CD4-positive, alpha-beta T cell treated with Interleukin-4 for 4 hours (primary cell): ENCODE results near the gene PLEKHG7.
"Not testable (repeated sequence)": the region's sequence is repeated elsewhere in the genome, so short reads cannot be mapped to it uniquely, and the experiment has no call there.

ENCODE experiments used
- DNase-seq: peaks from one replicate; pipeline ENCODE4 v3.0.0-alpha.2; 2020

The PLEKHG7 gene

GRCh38 chr12:92702754-92703679, at the start of gene PLEKHG7:
PLEKHG7 (plus strand) TSS chr12:92702989; CDS start chr12:92706632, 3,643 bp downstream.
- no peak for DNase-seq

GRCh38 chr12:92654256-92654655, 48.5 kb upstream of the PLEKHG7 start:
- not testable (repeated sequence) for DNase-seq

- no peak for DNase-seq
Observed at GRCh38 chr12:92654929-92655328, 47.9 kb upstream of the PLEKHG7 start.

GRCh38 chr12:92656911-92657310, 45.9 kb upstream of the PLEKHG7 start:
- no peak for DNase-seq

GRCh38 chr12:92657770-92658169, 45.0 kb upstream of the PLEKHG7 start:
- no peak for DNase-seq

GRCh38 chr12:92658611-92659010, 44.2 kb upstream of the PLEKHG7 start:
- no peak for DNase-seq

- no peak for DNase-seq
Observed at GRCh38 chr12:92661269-92661668, 41.5 kb upstream of the PLEKHG7 start.

- no peak for DNase-seq
Observed at GRCh38 chr12:92665496-92665895, 37.3 kb upstream of the PLEKHG7 start.

- no peak for DNase-seq
Observed at GRCh38 chr12:92668739-92669138, 34.0 kb upstream of the PLEKHG7 start.

GRCh38 chr12:92671524-92671923, 31.3 kb upstream of the PLEKHG7 start:
- DNase-seq = not testable (repeated sequence)

- DNase-seq = no peak
Observed at GRCh38 chr12:92673756-92674155, 29.0 kb upstream of the PLEKHG7 start.

- no peak for DNase-seq
Observed at GRCh38 chr12:92674500-92674899, 28.3 kb upstream of the PLEKHG7 start.

- DNase-seq = no peak
Observed at GRCh38 chr12:92675092-92675865, 27.5 kb upstream of the PLEKHG7 start.

GRCh38 chr12:92676710-92677109, 26.1 kb upstream of the PLEKHG7 start:
- no peak for DNase-seq

GRCh38 chr12:92690601-92691000, 12.2 kb upstream of the PLEKHG7 start:
- no peak for DNase-seq

- DNase-seq = no peak
Observed at GRCh38 chr12:92695056-92695455, 7.7 kb upstream of the PLEKHG7 start.

- DNase-seq = no peak
Observed at GRCh38 chr12:92695577-92695976, 7.2 kb upstream of the PLEKHG7 start.

GRCh38 chr12:92696216-92696615, 6.6 kb upstream of the PLEKHG7 start:
- no peak for DNase-seq

GRCh38 chr12:92698474-92698873, 4.3 kb upstream of the PLEKHG7 start:
- DNase-seq = no peak

- no peak for DNase-seq
Observed at GRCh38 chr12:92701441-92701840, 1.3 kb upstream of the PLEKHG7 start.

GRCh38 chr12:92703786-92704185, 997 bp downstream of the PLEKHG7 start:
- no peak for DNase-seq

GRCh38 chr12:92706594-92706993, 3.8 kb downstream of the PLEKHG7 start:
- no peak for DNase-seq

- DNase-seq = no peak
Observed at GRCh38 chr12:92707926-92708325, 5.1 kb downstream of the PLEKHG7 start.

- no peak for DNase-seq
Observed at GRCh38 chr12:92715625-92716024, 12.8 kb downstream of the PLEKHG7 start.
